ENCODE data around the gene AKAP3. TPM values are rescaled to one million over a fixed set of nuclear protein-coding genes. Genes with fewer than 3 reads are reported as not detected.

Gene AKAP3
- total and polyA plus RNA-seq, 10 of the 15 experiments (the other 5 are each of a cell fraction or from before 2014, with no cell fraction given), result 0.40 to 2.4 (median 1.3) TPM

- TF ChIP-seq NFXL1 (IDR thresholded peaks at IDR 0.05; ENCODE audit: borderline replicate concordance) (no peak), RAD21 (IDR thresholded peaks at IDR 0.05; ENCODE audit: insufficient read depth, low read depth, low read length) (no peak), SMAD5 (IDR thresholded peaks at IDR 0.05; ENCODE audit: low read depth) (peak; percentile 54), MEF2A (IDR thresholded peaks at IDR 0.05; ENCODE audit: insufficient read depth, low read depth, low read length) (0 out of 2 replicates have a peak, but pooled peaks have one; percentile 3), E4F1 (IDR thresholded peaks at IDR 0.05; ENCODE audit: borderline replicate concordance, partially characterized antibody) (no peak), ZNF217 (IDR thresholded peaks at IDR 0.05) (no peak), SRF (IDR thresholded peaks at IDR 0.05; ENCODE audit: low read depth in 2 of 2, low read length in 2 of 2) (no peak), ZNF384 (IDR thresholded peaks at IDR 0.05; ENCODE audit: borderline replicate concordance, low read depth, low read length) (no peak), ZSCAN29 (IDR thresholded peaks at IDR 0.05) (no peak), SMC3 (IDR thresholded peaks at IDR 0.05; ENCODE audit: borderline replicate concordance, low read length) (no peak), MEF2B (IDR thresholded peaks at IDR 0.05; ENCODE audit: partially characterized antibody, poor library complexity, severe bottlenecking) (no peak), NBN (IDR thresholded peaks at IDR 0.05) (peak; percentile 72), PBX3 (IDR thresholded peaks at IDR 0.05; ENCODE audit: insufficient replicate concordance, low read depth, low read length) (peak; percentile 47), RB1 (IDR thresholded peaks at IDR 0.05; ENCODE audit: borderline replicate concordance) (peak; percentile 38; the same call in 1 of the 2 replicates), RCOR1 (conservative IDR thresholded peaks at IDR 0.05; ENCODE audit: low read depth, low read length) (no peak), BCL11A (IDR thresholded peaks at IDR 0.05; ENCODE audit: low read depth, low read length) (no peak), ZNF622 (IDR thresholded peaks at IDR 0.05) (no peak), TCF7 (IDR thresholded peaks at IDR 0.05; ENCODE audit: borderline replicate concordance) (no peak), NR2F1 (conservative IDR thresholded peaks at IDR 0.05) (no peak)
- TF ChIP-seq, protein P1, sequence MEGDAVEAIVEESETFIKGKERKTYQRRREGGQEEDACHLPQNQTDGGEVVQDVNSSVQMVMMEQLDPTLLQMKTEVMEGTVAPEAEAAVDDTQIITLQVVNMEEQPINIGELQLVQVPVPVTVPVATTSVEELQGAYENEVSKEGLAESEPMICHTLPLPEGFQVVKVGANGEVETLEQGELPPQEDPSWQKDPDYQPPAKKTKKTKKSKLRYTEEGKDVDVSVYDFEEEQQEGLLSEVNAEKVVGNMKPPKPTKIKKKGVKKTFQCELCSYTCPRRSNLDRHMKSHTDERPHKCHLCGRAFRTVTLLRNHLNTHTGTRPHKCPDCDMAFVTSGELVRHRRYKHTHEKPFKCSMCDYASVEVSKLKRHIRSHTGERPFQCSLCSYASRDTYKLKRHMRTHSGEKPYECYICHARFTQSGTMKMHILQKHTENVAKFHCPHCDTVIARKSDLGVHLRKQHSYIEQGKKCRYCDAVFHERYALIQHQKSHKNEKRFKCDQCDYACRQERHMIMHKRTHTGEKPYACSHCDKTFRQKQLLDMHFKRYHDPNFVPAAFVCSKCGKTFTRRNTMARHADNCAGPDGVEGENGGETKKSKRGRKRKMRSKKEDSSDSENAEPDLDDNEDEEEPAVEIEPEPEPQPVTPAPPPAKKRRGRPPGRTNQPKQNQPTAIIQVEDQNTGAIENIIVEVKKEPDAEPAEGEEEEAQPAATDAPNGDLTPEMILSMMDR (IDR thresholded peaks at IDR 0.05 in 2 of 3, conservative IDR thresholded peaks at IDR 0.05 in 1 of 3; ENCODE audit: control insufficient read depth in 2 of 3, extremely low read depth in 1 of 3, insufficient read depth in 1 of 3, low read depth in 3 of 3, low read length in 3 of 3), result no peak
- TF ChIP-seq, protein P2, sequence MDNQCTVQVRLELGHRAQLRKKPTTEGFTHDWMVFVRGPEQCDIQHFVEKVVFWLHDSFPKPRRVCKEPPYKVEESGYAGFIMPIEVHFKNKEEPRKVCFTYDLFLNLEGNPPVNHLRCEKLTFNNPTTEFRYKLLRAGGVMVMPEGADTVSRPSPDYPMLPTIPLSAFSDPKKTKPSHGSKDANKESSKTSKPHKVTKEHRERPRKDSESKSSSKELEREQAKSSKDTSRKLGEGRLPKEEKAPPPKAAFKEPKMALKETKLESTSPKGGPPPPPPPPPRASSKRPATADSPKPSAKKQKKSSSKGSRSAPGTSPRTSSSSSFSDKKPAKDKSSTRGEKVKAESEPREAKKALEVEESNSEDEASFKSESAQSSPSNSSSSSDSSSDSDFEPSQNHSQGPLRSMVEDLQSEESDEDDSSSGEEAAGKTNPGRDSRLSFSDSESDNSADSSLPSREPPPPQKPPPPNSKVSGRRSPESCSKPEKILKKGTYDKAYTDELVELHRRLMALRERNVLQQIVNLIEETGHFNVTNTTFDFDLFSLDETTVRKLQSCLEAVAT (IDR thresholded peaks at IDR 0.05), result no peak; the same call in 1 of the 2 replicates
- TF ChIP-seq, protein P3, sequence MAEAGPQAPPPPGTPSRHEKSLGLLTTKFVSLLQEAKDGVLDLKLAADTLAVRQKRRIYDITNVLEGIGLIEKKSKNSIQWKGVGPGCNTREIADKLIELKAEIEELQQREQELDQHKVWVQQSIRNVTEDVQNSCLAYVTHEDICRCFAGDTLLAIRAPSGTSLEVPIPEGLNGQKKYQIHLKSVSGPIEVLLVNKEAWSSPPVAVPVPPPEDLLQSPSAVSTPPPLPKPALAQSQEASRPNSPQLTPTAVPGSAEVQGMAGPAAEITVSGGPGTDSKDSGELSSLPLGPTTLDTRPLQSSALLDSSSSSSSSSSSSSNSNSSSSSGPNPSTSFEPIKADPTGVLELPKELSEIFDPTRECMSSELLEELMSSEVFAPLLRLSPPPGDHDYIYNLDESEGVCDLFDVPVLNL (IDR thresholded peaks at IDR 0.05; ENCODE audit: low read depth, low read length), result no peak
These were observed at the start of gene AKAP3, which contains the start of gene NDUFA9 (continued) for GRCh38 chr12:4648501-4649357.
